Epithelial cell of prostate (primary cell): ENCODE measurements around the gene ABHD8.
A peak's percentile ranks its signal among the peaks of the same experiment; 100 is the strongest.

Experiments used
- DNase-seq: peaks from one replicate; pipeline ENCODE4 v3.0.0-alpha.2; 2011; ENCODE audit warnings: low read depth, low spot score
- H3K27ac ChIP-seq: fragments of 450-650 bp; 2 replicates; pipeline ENCODE4 v1.5.1; 2017; ENCODE audit warnings: mild to moderate bottlenecking

Gene ABHD8

GRCh38 chr19:17245535-17245984, 57.7 kb downstream of the ABHD8 start, which contains the start of gene NR2F6:
TSS of gene NR2F6 (minus strand) at chr19:17245919. CDS start at chr19:17245220, 699 bp downstream.
- peak within 1 kb of the TSS; percentile 84 for H3K27ac ChIP-seq

GRCh38 chr19:17244618-17245534, 58.3 kb downstream of the ABHD8 start:
- no peak for DNase-seq
- peak overlapping the region; percentile 84 for H3K27ac ChIP-seq

More at GRCh38 chr19:17245535-17245984, 57.7 kb downstream of the ABHD8 start, which contains the start of gene NR2F6:
- DNase-seq = no peak

GRCh38 chr19:17243830-17244617, 59.2 kb downstream of the ABHD8 start:
- peak overlapping the region; percentile 84 for H3K27ac ChIP-seq
- no peak for DNase-seq

- peak overlapping the region; percentile 84 for H3K27ac ChIP-seq
- DNase-seq = no peak
Measured at GRCh38 chr19:17243211-17243829, 59.9 kb downstream of the ABHD8 start.

GRCh38 chr19:17242431-17243208, 60.6 kb downstream of the ABHD8 start:
- H3K27ac ChIP-seq = peak overlapping the region; percentile 84
- no peak for DNase-seq
